Breast epithelium (tissue), 4 donors: ENCODE results near the gene HCN1. TPM values are rescaled to one million over a fixed set of nuclear protein-coding genes. Genes with fewer than 3 reads are reported as not detected.

Experiments
- DNase-seq, 2 donors: peaks; one replicate each; pipeline ENCODE4 v3.0.0-alpha.2; 2019; ENCODE audit warnings: low spot score in 2 of 2
- H3K27ac ChIP-seq, 2 donors: fragments of 200-600 bp; sonication (generic) in 1 of 2; one replicate each; pipeline ENCODE4 v1.5.1; 2016 to 2019; ENCODE audit warnings: mild to moderate bottlenecking in 1 of 2
- H3K27me3 ChIP-seq, 2 donors: fragments of 200-600 bp; sonication (generic) in 1 of 2; one replicate each; pipeline versions ENCODE4 v1.5.1 to v1.6.0; 2017 to 2019; ENCODE audit warnings: control low read depth in 1 of 2, mild to moderate bottlenecking in 1 of 2
- H3K36me3 ChIP-seq: fragments of 200-600 bp; one replicate; pipeline ENCODE4 v1.5.1; 2019
- H3K4me1 ChIP-seq, 2 donors: fragments of 200-600 bp; sonication (generic); one replicate each; pipeline ENCODE4 v1.5.1; 2016 to 2019; ENCODE audit warnings: control low read depth in 1 of 2
- H3K4me3 ChIP-seq, 3 donors: fragments of 200-600 bp; sonication (generic); 1 replicate in 2 of 3; 2 replicates in 1 of 3; pipeline ENCODE4 v1.5.1; 2016 to 2019; ENCODE audit warnings: mild to moderate bottlenecking in 3 of 3, moderate library complexity in 2 of 3
- H3K9me3 ChIP-seq, 2 donors: fragments of 200-600 bp; sonication (generic) in 1 of 2; one replicate each; pipeline ENCODE4 v1.5.1; 2016 to 2019; ENCODE audit warnings: control low read depth in 1 of 2
- POLR2A ChIP-seq: fragments of 450-650 bp; IDR thresholded peaks from one replicate; pipeline ENCODE4 v1.6.1; 2016; ENCODE audit warnings: antibody characterized with exemption, mild to moderate bottlenecking, moderate library complexity
- POLR2AphosphoS5 ChIP-seq, 3 donors: sonication (generic); formaldehyde crosslinking; IDR thresholded peaks; one replicate each; pipeline ENCODE4 v1.6.1; 2017; ENCODE audit warnings: antibody characterized with exemption in 3 of 3
- intact Hi-C: fragments of 100-400 bp; cut with DNase I; formaldehyde crosslinking; loops from one replicate; pipeline ENCODE4 v1.15.1; 2023; ENCODE audit warnings: low total_unique reads
- total RNA-seq, 3 donors: library from RNA; depleted of rRNA; stranded (reverse); fragments of >200 nt; gene quantifications; one replicate each; pipeline ENCODE4 v1.1.0, GENCODE V29; 2016
- TF ChIP-seq, protein P1 (sequence below), 3 donors: fragments of 450-650 bp; IDR thresholded peaks; one replicate each; pipeline ENCODE4 v1.5.1; 2016 to 2017; ENCODE audit warnings: antibody characterized with exemption in 3 of 3, mild to moderate bottlenecking in 3 of 3, moderate library complexity in 3 of 3

The HCN1 gene
- total RNA-seq, 3 donors from 2014 or later = under 0.01 to 0.33 (median 0.29) TPM

GRCh38 chr5:45627076-45627656, 69.0 kb downstream of the HCN1 start:
- no peak for DNase-seq

DNA sequence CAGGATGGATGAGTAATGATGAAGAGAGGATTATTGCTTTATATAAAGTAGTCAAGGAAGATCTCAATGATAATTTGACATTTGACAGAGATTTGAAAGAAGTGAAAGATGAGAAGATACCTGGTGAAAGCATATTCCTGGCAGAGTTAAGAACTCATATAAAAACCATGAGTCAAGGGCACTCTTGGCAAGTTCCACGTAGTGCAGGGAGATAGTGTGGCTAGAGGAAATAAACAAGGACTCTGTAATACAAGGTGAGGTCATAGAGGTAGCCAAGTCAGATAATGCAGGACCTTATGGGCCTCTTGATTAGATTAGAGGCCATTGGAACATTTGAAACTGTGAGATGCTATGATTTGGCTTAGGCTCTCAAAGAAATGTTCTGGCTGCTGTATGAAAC, 72.3 kb downstream of the HCN1 start:
- intact Hi-C loops = no loop called here
- Histone ChIP-seq H3K27ac (no peak overlapping the region), H3K4me3 (no peak overlapping the region), H3K9me3 (no peaks in the 10 kb centered on the region), H3K36me3 (no peaks in the 10 kb centered on the region), H3K27me3 (no peaks in the 10 kb centered on the region), H3K4me1 (no peaks in the 10 kb centered on the region)
- TF ChIP-seq POLR2AphosphoS5 (IDR thresholded peaks at IDR 0.05) = no peak
- TF ChIP-seq, protein P1, sequence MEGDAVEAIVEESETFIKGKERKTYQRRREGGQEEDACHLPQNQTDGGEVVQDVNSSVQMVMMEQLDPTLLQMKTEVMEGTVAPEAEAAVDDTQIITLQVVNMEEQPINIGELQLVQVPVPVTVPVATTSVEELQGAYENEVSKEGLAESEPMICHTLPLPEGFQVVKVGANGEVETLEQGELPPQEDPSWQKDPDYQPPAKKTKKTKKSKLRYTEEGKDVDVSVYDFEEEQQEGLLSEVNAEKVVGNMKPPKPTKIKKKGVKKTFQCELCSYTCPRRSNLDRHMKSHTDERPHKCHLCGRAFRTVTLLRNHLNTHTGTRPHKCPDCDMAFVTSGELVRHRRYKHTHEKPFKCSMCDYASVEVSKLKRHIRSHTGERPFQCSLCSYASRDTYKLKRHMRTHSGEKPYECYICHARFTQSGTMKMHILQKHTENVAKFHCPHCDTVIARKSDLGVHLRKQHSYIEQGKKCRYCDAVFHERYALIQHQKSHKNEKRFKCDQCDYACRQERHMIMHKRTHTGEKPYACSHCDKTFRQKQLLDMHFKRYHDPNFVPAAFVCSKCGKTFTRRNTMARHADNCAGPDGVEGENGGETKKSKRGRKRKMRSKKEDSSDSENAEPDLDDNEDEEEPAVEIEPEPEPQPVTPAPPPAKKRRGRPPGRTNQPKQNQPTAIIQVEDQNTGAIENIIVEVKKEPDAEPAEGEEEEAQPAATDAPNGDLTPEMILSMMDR (IDR thresholded peaks at IDR 0.05) = no peak
- DNase-seq = no peak

More at GRCh38 chr5:45627076-45627656, 69.0 kb downstream of the HCN1 start:
- H3K36me3 ChIP-seq = no peaks in the 10 kb centered on the region
- H3K9me3 ChIP-seq = no peaks in the 10 kb centered on the region
- intact Hi-C loops = no loop called here
- no peaks in the 10 kb centered on the region for H3K27me3 ChIP-seq
- TF ChIP-seq POLR2AphosphoS5 (IDR thresholded peaks at IDR 0.05) (no peak), POLR2A (no peak)
- TF ChIP-seq, protein P1 (IDR thresholded peaks at IDR 0.05) = no peak
- H3K4me1 ChIP-seq = no peaks in the 10 kb centered on the region
- no peak overlapping the region for H3K27ac ChIP-seq
- H3K4me3 ChIP-seq = no peak overlapping the region

DNA sequence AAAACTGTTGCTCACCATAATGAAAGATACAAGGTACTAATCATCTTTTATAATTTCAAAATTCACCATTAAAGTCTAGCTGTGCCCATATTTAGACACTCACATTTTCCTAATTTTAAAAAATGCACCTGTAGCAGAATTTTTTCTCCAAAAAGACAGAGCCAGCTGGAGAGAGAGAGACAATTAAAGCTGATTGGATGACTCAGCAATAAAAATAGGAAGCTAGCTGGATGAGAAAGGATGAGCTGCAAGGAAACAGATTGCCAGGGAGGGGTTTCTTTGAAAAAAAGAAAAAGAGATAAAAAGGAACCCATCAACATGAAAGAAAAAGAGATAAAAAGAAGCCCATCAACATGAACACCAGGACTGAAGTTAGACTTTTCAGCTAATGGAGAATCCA, 73.8 kb downstream of the HCN1 start:
- TF ChIP-seq, protein P1 (IDR thresholded peaks at IDR 0.05) = no peak
- TF ChIP-seq POLR2A = no peak
- TF ChIP-seq POLR2AphosphoS5 (IDR thresholded peaks at IDR 0.05) = no peak
- H3K4me3 ChIP-seq = no peak overlapping the region
- no peak for DNase-seq
- no peaks in the 10 kb centered on the region for H3K9me3 ChIP-seq
- H3K27ac ChIP-seq = no peak overlapping the region
- H3K36me3 ChIP-seq = no peaks in the 10 kb centered on the region
- no peaks in the 10 kb centered on the region for H3K27me3 ChIP-seq
- no peaks in the 10 kb centered on the region for H3K4me1 ChIP-seq
- intact Hi-C loops = no loop called here

- H3K36me3 ChIP-seq = no peaks in the 10 kb centered on the region
- no peaks in the 10 kb centered on the region for H3K4me1 ChIP-seq
- TF ChIP-seq POLR2AphosphoS5 (IDR thresholded peaks at IDR 0.05) (no peak), POLR2A (no peak)
- TF ChIP-seq, protein P1 (IDR thresholded peaks at IDR 0.05) = no peak
- H3K27ac ChIP-seq = no peak overlapping the region
- intact Hi-C loops = no loop called here
- DNase-seq = no peak
- H3K4me3 ChIP-seq = no peak overlapping the region
- no peaks in the 10 kb centered on the region for H3K27me3 ChIP-seq
- H3K9me3 ChIP-seq = no peaks in the 10 kb centered on the region
These were observed 78.2 kb downstream of the HCN1 start for GRCh38 chr5:45617859-45618416.

GRCh38 chr5:45609661-45610060, 86.5 kb downstream of the HCN1 start:
- Histone ChIP-seq H3K27me3 (no peaks in the 10 kb centered on the region), H3K9me3 (no peaks in the 10 kb centered on the region), H3K27ac (no peak overlapping the region), H3K4me1 (no peaks in the 10 kb centered on the region), H3K36me3 (no peaks in the 10 kb centered on the region), H3K4me3 (no peak overlapping the region)
- no peak for DNase-seq
- TF ChIP-seq, protein P1 (IDR thresholded peaks at IDR 0.05) = no peak
- TF ChIP-seq POLR2AphosphoS5 (IDR thresholded peaks at IDR 0.05) (no peak), POLR2A (no peak)
- intact Hi-C loops = no loop called here
